Activated CD8-positive, alpha-beta T cell treated with anti-CD3 and anti-CD28 coated beads for 36 hours (primary cell): ENCODE measurements around the gene PDHX. TPM values are rescaled to one million over a fixed set of nuclear protein-coding genes. Genes with fewer than 3 reads are reported as not detected.
A peak's percentile ranks its signal among the peaks of the same experiment; 100 is the strongest.

ENCODE experiments used
- ATAC-seq: fragments of 200-7000 bp; cut with Tn5 transposase; one replicate; pipeline ENCODE4 v1.10.0; 2021; ENCODE audit warnings: mild to moderate bottlenecking, moderate library complexity
- CTCF ChIA-PET: fragments of 350-600 bp; sonication (Branson Sonifier 250); formaldehyde crosslinking; loops from one replicate; lab custom pipeline; 2021; ENCODE audit warnings: antibody characterized with exemption; lab: Charles Lee
- POLR2A ChIA-PET: fragments of 350-600 bp; sonication (Branson Sonifier 250); formaldehyde crosslinking; loops from one replicate; lab custom pipeline; 2021; ENCODE audit warnings: antibody characterized with exemption; lab: Charles Lee
- DNase-seq: peaks from one replicate; pipeline ENCODE4 v3.0.0-alpha.2; 2020
- H3K27ac Mint-ChIP-seq: one replicate; pipeline ENCODE4 v1.8.0; 2021; ENCODE audit warnings: mild to moderate bottlenecking, mixed read lengths
- H3K27me3 Mint-ChIP-seq: one replicate; pipeline ENCODE4 v1.8.0; 2021; ENCODE audit warnings: mixed read lengths
- H3K36me3 Mint-ChIP-seq: one replicate; pipeline ENCODE4 v1.8.0; 2021; ENCODE audit warnings: low read depth, mixed read lengths
- H3K4me1 Mint-ChIP-seq: one replicate; pipeline ENCODE4 v1.8.0; 2021; ENCODE audit warnings: low read depth, mixed read lengths
- H3K4me3 Mint-ChIP-seq: one replicate; pipeline ENCODE4 v1.8.0; 2021; ENCODE audit warnings: mild to moderate bottlenecking, moderate library complexity, mixed read lengths
- H3K9me3 Mint-ChIP-seq: one replicate; pipeline ENCODE4 v1.8.0; 2021; ENCODE audit warnings: mixed read lengths
- CTCF ChIP-seq: fragments of 200-600 bp; IDR thresholded peaks from one replicate; pipeline ENCODE4 v1.8.0; 2022; ENCODE audit warnings: antibody characterized with exemption, mild to moderate bottlenecking
- intact Hi-C: fragments of 100-400 bp; cut with micrococcal nuclease; formaldehyde crosslinking; loops from one replicate; pipeline ENCODE4 v1.10.0; 2022
- total RNA-seq, 2 experiments: library from RNA; stranded (reverse); gene quantifications; one replicate each; pipeline ENCODE4 v1.2.3, GENCODE V29; 2021

Gene PDHX
- total RNA-seq, 2 experiments from 2014 or later: 37.1 to 37.4 TPM

GRCh38 chr11:35012467-35013191, 96.2 kb downstream of the PDHX start:
- CTCF ChIA-PET: interaction anchor here (0.7 to 1.8 kb wide), 4 partner anchors 13 to 127 kb away, joined by 3 to 4 read pairs (median 3); no protein-coding TSS in a partner anchor
- H3K4me1 Mint-ChIP-seq: peaks cover 55% of the 10 kb centered on the region

GRCh38 chr11:35013514-35014233, 97.3 kb downstream of the PDHX start:
- Mint-ChIP-seq H3K4me3 (peak overlapping the region; percentile 13), H3K9me3 (no peaks in the 10 kb centered on the region), H3K27me3 (peaks cover 2% of the 10 kb centered on the region), H3K27ac (peak overlapping the region; percentile 76), H3K36me3 (no peaks in the 10 kb centered on the region), H3K4me1 (peaks cover 47% of the 10 kb centered on the region)
- DNase-seq: peak; percentile 48
- CTCF ChIA-PET: interaction anchor here (0.8 to 1.8 kb wide), 3 partner anchors 14 to 159 kb away, joined by 3 to 4 read pairs (median 3); no protein-coding TSS in a partner anchor
- POLR2A ChIA-PET: interaction anchor here (1.0 to 3.4 kb wide), 12 partner anchors 13 to 225 kb away, joined by 3 to 16 read pairs (median 4); partner anchors contain the start of gene CD44
- ATAC-seq: peak; percentile 70
- no peak for TF ChIP-seq CTCF
- intact Hi-C loops: loop anchor here (2.0 to 5.0 kb wide), 3 partner anchors 27 to 154 kb away; no protein-coding TSS in a partner anchor

More at GRCh38 chr11:35012467-35013191, 96.2 kb downstream of the PDHX start:
- ATAC-seq: peak; percentile 72
- Mint-ChIP-seq H3K4me3 (peak overlapping the region; percentile 7), H3K27me3 (peaks cover 2% of the 10 kb centered on the region), H3K36me3 (no peaks in the 10 kb centered on the region), H3K9me3 (no peaks in the 10 kb centered on the region), H3K27ac (peak overlapping the region; percentile 90)
- no peak for TF ChIP-seq CTCF
- peak; percentile 57 for DNase-seq
- POLR2A ChIA-PET: interaction anchor here (1.1 to 3.4 kb wide), 10 partner anchors 12 to 150 kb away, joined by 3 to 16 read pairs (median 5); partner anchors contain the start of gene CD44
- intact Hi-C loops: loop anchor here (2.0 to 5.0 kb wide), 3 partner anchors 28 to 155 kb away; no protein-coding TSS in a partner anchor

GRCh38 chr11:35014346-35014745, 97.9 kb downstream of the PDHX start:
- peak overlapping the region; percentile 76 for H3K27ac Mint-ChIP-seq
- no peak for TF ChIP-seq CTCF
- H3K36me3 Mint-ChIP-seq: no peaks in the 10 kb centered on the region
- ATAC-seq (no peak), DNase-seq (no peak)
- ChIA-PET POLR2A (interaction anchor here (1.1 to 3.4 kb wide), 5 partner anchors 15 to 132 kb away, joined by 3 to 16 read pairs (median 7); no protein-coding TSS in a partner anchor), CTCF (interaction anchor here (0.8 kb wide), 1 partner anchor 158 kb away, joined by 3 read pairs; no protein-coding TSS in a partner anchor)
- peaks cover 42% of the 10 kb centered on the region for H3K4me1 Mint-ChIP-seq
- H3K27me3 Mint-ChIP-seq: peaks cover 2% of the 10 kb centered on the region
- no peaks in the 10 kb centered on the region for H3K9me3 Mint-ChIP-seq
- no peak overlapping the region for H3K4me3 Mint-ChIP-seq
- intact Hi-C loops: loop anchor here (5.0 kb wide), 1 partner anchor 153 kb away; no protein-coding TSS in a partner anchor

GRCh38 chr11:35015621-35016387, 99.4 kb downstream of the PDHX start:
- ChIA-PET POLR2A (interaction anchor here (1.0 to 1.6 kb wide), 2 partner anchors 124 to 134 kb away, joined by 3 to 7 read pairs; partner anchors contain the start of gene CD44), CTCF (interaction anchor here (0.8 to 2.1 kb wide), 4 partner anchors 14 to 147 kb away, joined by 3 to 8 read pairs (median 4); no protein-coding TSS in a partner anchor)
- no peak for TF ChIP-seq CTCF
- no peaks in the 10 kb centered on the region for H3K9me3 Mint-ChIP-seq
- H3K36me3 Mint-ChIP-seq: no peaks in the 10 kb centered on the region
- intact Hi-C loops: no loop called here
- DNase-seq (no peak), ATAC-seq (no peak)
- no peak overlapping the region for H3K4me3 Mint-ChIP-seq
- peaks cover 2% of the 10 kb centered on the region for H3K27me3 Mint-ChIP-seq
- no peak overlapping the region for H3K27ac Mint-ChIP-seq
- peaks cover 34% of the 10 kb centered on the region for H3K4me1 Mint-ChIP-seq
